K562 (cell line): ENCODE results near the gene LIMK1. TPM values are rescaled to one million over a fixed set of nuclear protein-coding genes. Genes with fewer than 3 reads are reported as not detected.

ENCODE experiments used
- ARHGAP35 ChIP-seq: fragments of 450-650 bp; IDR thresholded peaks from 2 replicates; pipeline ENCODE4 v1.6.1; 2018; ENCODE audit not compliant: partially characterized antibody
- ATF7 ChIP-seq: fragments of 450-650 bp; IDR thresholded peaks from 2 replicates; pipeline ENCODE4 v1.7.1; 2014; ENCODE audit warnings: mild to moderate bottlenecking, moderate library complexity
- BHLHE40 ChIP-seq: IDR thresholded peaks from 2 replicates; pipeline ENCODE4 v1.6.1; 2011; ENCODE audit warnings: low read length, improper control_type of control experiment
- BRD9 ChIP-seq: fragments of 450-650 bp; IDR thresholded peaks from 2 replicates; pipeline ENCODE4 v1.6.1; 2018; ENCODE audit warnings: low read depth; ENCODE audit not compliant: partially characterized antibody
- CTBP1 ChIP-seq: fragments of 450-650 bp; IDR thresholded peaks from 2 replicates; pipeline ENCODE4 v1.6.1; 2016; ENCODE audit warnings: borderline replicate concordance
- HDAC6 ChIP-seq: IDR thresholded peaks from 2 replicates; pipeline ENCODE4 v1.6.1; 2012; ENCODE audit warnings: low read depth, mild to moderate bottlenecking, control low read depth, inconsistent platforms, low read length, moderate library complexity
- JUN ChIP-seq, 2 experiments: sonication (generic) in 1 of 2; formaldehyde crosslinking in 1 of 2; IDR thresholded peaks; 2 replicates each; pipeline versions ENCODE4 v1.6.1 to v1.8.0; 2012 to 2022; ENCODE audit warnings: borderline replicate concordance in 2 of 2, mild to moderate bottlenecking in 2 of 2, improper control_type of control experiment in 1 of 2, low read depth in 1 of 2, low read length in 1 of 2, missing genetic modification reagents in 1 of 2
- JUND ChIP-seq, 2 experiments: IDR thresholded peaks; 2 replicates in 1 of 2; 3 replicates in 1 of 2; pipeline ENCODE4 v1.6.1; 2011; ENCODE audit warnings: borderline replicate concordance in 2 of 2, low read depth in 2 of 2, low read length in 2 of 2, improper control_type of control experiment in 1 of 2, missing biosample characterization in 1 of 2, missing genetic modification characterization in 1 of 2, missing genetic modification reagents in 1 of 2
- KLF6 ChIP-seq: fragments of 250-450 bp; sonication (Bioruptor Pico); IDR thresholded peaks from 2 replicates; pipeline ENCODE4 v1.4.0; 2020; ENCODE audit warnings: mild to moderate bottlenecking, moderate library complexity, borderline replicate concordance
- MAFK ChIP-seq: IDR thresholded peaks from 2 replicates; pipeline ENCODE4 v1.6.1; 2011; ENCODE audit warnings: low read length, improper control_type of control experiment
- NONO ChIP-seq, 2 experiments: fragments of 200-400 bp in 1 of 2; fragments of 450-650 bp in 1 of 2; formaldehyde crosslinking in 1 of 2; IDR thresholded peaks; 2 replicates each; pipeline ENCODE4 v1.6.1; 2017; ENCODE audit warnings: low read depth in 2 of 2, mild to moderate bottlenecking in 2 of 2, moderate library complexity in 2 of 2, low read length in 1 of 2
- RAD21 ChIP-seq, 2 experiments: fragments of 250-450 bp in 1 of 2; fragments of 450-650 bp in 1 of 2; sonication (Bioruptor Pico) in 1 of 2; formaldehyde crosslinking in 1 of 2; IDR thresholded peaks in 1 of 2; conservative IDR thresholded peaks in 1 of 2; 2 replicates each; pipeline versions ENCODE4 v1.4.0 to v1.8.0; 2020 to 2022; ENCODE audit warnings: mild to moderate bottlenecking in 2 of 2, moderate library complexity in 1 of 2
- SMC3 ChIP-seq: conservative IDR thresholded peaks from 2 replicates; pipeline ENCODE4 v1.6.1; 2011; ENCODE audit warnings: low read depth, low read length, improper control_type of control experiment; ENCODE audit not compliant: insufficient read depth
- TEAD4 ChIP-seq, 2 experiments: sonication (generic) in 1 of 2; formaldehyde crosslinking in 1 of 2; IDR thresholded peaks; 2 replicates each; pipeline versions ENCODE4 v1.6.1 to v1.8.0; 2012 to 2022; ENCODE audit warnings: borderline replicate concordance in 1 of 2, inconsistent platforms in 1 of 2, low read length in 1 of 2, mild to moderate bottlenecking in 1 of 2, missing genetic modification reagents in 1 of 2
- polyA plus RNA-seq, 8 experiments: library from polyadenylated mRNA; depleted of rRNA in 4 of 8; stranded (reverse) in 5 of 8; unstranded in 3 of 8; fragments of >200 nt; fragmentation: Nextera tagmentation in 2 of 8; fragmentation: Illumina TruSeq in 1 of 8; extraction: Ambion mirVana in 2 of 8; extraction: Trizol in 1 of 8; gene quantifications; 2 replicates each; pipeline versions ENCODE4 v1.2.1 to v1.2.3, GENCODE V29; 2011 to 2014; ENCODE audit warnings: inconsistent platforms in 1 of 8, missing spikeins in 1 of 8
- total RNA-seq, 7 experiments: library from RNA; depleted of rRNA in 6 of 7; stranded (reverse); fragments of >200 nt in 6 of 7; fragmentation: Illumina TruSeq in 2 of 7; extraction: Trizol in 2 of 7; gene quantifications; 2 replicates each; pipeline versions ENCODE4 v1.2.1 to v1.2.3, GENCODE V29; 2011 to 2021; ENCODE audit warnings: low replicate concordance in 1 of 7
- TF ChIP-seq, protein P1 (sequence below): sonication (generic); formaldehyde crosslinking; IDR thresholded peaks from 2 replicates; pipeline ENCODE4 v1.8.0; 2022; ENCODE audit warnings: missing genetic modification reagents, mild to moderate bottlenecking, moderate library complexity, borderline replicate concordance

The LIMK1 gene
- total and polyA plus RNA-seq, 9 of the 15 experiments (the other 6 are each of a cell fraction or from before 2014, with no cell fraction given), result 0.14 to 30.0 (median 15.9) TPM

DNA sequence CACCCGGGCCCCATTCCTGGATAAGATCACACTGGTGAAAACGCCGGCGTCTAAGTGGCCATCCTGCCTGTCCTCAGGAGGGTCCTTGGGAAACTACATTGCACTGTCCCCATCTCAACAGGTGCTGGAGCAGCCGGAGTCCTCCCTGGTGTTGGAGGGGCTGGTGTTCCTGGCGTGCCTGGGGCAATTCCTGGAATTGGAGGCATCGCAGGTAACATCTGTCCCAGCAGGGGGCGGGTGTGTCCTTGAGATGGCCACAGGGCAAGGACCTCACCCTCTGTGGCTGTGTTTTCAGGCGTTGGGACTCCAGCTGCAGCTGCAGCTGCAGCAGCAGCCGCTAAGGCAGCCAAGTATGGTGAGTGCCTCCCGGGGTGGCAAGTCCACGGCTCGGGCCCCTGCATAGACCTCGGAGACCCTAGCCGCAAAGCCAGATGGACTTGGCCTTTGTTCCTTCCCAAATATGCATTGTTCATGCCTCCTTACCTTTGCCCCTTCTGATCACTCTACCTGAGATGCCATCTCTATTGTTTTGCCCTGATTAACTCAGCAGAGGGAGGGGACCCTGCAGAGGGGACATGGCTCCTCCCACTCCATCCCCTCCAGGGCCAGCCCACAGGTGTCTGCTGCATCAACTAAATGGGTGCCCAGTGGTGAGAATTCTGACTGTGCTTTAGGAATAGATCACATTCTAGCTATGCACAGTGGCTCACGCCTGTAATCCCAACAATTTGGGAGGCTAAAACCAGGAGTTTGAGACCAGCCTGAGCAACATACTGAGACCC, 31.8 kb upstream of the LIMK1 start (continued):
- TF ChIP-seq JUND (IDR thresholded peaks at IDR 0.05; ENCODE audit: borderline replicate concordance, low read depth, low read length) (no peak; the same call in 1 of the 2 replicates), JUND (tag; IDR thresholded peaks at IDR 0.05; ENCODE audit: borderline replicate concordance, low read depth, low read length) (peak; percentile 36; the same call in 1 of the 3 replicates), SMC3 (peak; percentile 58), HDAC6 (no peak), MAFK (no peak), KLF6 (CRISPR knock-in tag) (no peak), NONO (IDR thresholded peaks at IDR 0.05; ENCODE audit: low read depth in 2 of 2, low read length in 1 of 2) (no peak), RAD21 (CRISPR knock-in tag; conservative IDR thresholded peaks at IDR 0.05 in 1 of 2, IDR thresholded peaks at IDR 0.05 in 1 of 2) (peak; percentile 50 to 78), CTBP1 (peak; percentile 71; the same call in 1 of the 2 replicates), ARHGAP35 (no peak), TEAD4 (IDR thresholded peaks at IDR 0.05; ENCODE audit: low read length) (peak; percentile 42; the same call in 1 of the 2 replicates), TEAD4 (CRISPR knock-in tag; IDR thresholded peaks at IDR 0.05; ENCODE audit: borderline replicate concordance) (no peak), JUN (IDR thresholded peaks at IDR 0.05; ENCODE audit: borderline replicate concordance, low read depth, low read length) (0 out of 2 replicates have a peak, but pooled peaks have one; percentile 20), JUN (CRISPR knock-in tag; IDR thresholded peaks at IDR 0.05; ENCODE audit: borderline replicate concordance) (no peak), BHLHE40 (peak; percentile 28; the same call in 1 of the 2 replicates), BRD9 (no peak), ATF7 (0 out of 2 replicates have a peak, but pooled peaks have one; percentile 22)
- TF ChIP-seq, protein P1, sequence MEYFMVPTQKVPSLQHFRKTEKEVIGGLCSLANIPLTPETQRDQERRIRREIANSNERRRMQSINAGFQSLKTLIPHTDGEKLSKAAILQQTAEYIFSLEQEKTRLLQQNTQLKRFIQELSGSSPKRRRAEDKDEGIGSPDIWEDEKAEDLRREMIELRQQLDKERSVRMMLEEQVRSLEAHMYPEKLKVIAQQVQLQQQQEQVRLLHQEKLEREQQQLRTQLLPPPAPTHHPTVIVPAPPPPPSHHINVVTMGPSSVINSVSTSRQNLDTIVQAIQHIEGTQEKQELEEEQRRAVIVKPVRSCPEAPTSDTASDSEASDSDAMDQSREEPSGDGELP (CRISPR knock-in tag), result peak; percentile 54; the same call in 1 of the 2 replicates
